Measurements from ENCODE around the gene NMD3. TPM values are rescaled to one million over a fixed set of nuclear protein-coding genes. Genes with fewer than 3 reads are reported as not detected.

NMD3 gene
- polyA plus RNA-seq, 2 of the 4 experiments (the other 2 are of a cell fraction) = 53.4 to 66.5 TPM

- POLR2A ChIA-PET = no interaction called here
- WGBS (ENCODE audit: missing lambda C conversion rate) = 21% methylated on average over 1 of the region's 1 CpG
- H3K4me3 ChIP-seq = no peak overlapping the region
These were observed 45.6 kb downstream of the NMD3 start for GRCh38 chr3:161266731-161267150.

More at GRCh38 chr3:161266731-161267150, 45.6 kb downstream of the NMD3 start:
- CTCF ChIA-PET = no interaction called here
- peak in 1 of 2 experiments; percentile 22 for DNase-seq (ENCODE audit: low read depth in 1 of 2, low spot score in 1 of 2)
- Histone ChIP-seq H3K4me1 (peaks cover 14% of the 10 kb centered on the region), H3K4me2 (peak overlapping the region; percentile 58), H3K9me3 (peaks cover 7% of the 10 kb centered on the region; the same call in 1 of the 3 replicates), H3K27ac (0 out of 6 replicates have a peak overlapping the region, but pooled peaks have one; percentile 25 to 39)
- peak in 1 of 2 experiments; percentile 39; a peak in 1 of 5 replicates for TF ChIP-seq JUN (IDR thresholded peaks at IDR 0.05)
- TF ChIP-seq CHD2 (IDR thresholded peaks at IDR 0.05; ENCODE audit: low read length, partially characterized antibody) = no peak
- TF ChIP-seq PBX3 (IDR thresholded peaks at IDR 0.05) = no peak
- no peak for TF ChIP-seq RFX5 (IDR thresholded peaks at IDR 0.05)
- TF ChIP-seq HDAC2 (IDR thresholded peaks at IDR 0.05) = no peak
- TF ChIP-seq MAZ (IDR thresholded peaks at IDR 0.05; ENCODE audit: borderline replicate concordance, low read depth, low read length) = no peak
- TF ChIP-seq E2F6 (IDR thresholded peaks at IDR 0.05; ENCODE audit: borderline replicate concordance, low read depth) = no peak
- no peak for TF ChIP-seq NR3C1 (IDR thresholded peaks at IDR 0.05)
- no peak for TF ChIP-seq ZNF302 (CRISPR knock-in tag; IDR thresholded peaks at IDR 0.05)
- TF ChIP-seq BCL3 (IDR thresholded peaks at IDR 0.05) = no peak
- peak in 1 of 2 experiments; percentile 30; a peak in 1 of 5 replicates for TF ChIP-seq EP300 (IDR thresholded peaks at IDR 0.05)
- TF ChIP-seq CEBPB (IDR thresholded peaks at IDR 0.05) = peak; percentile 62 to 65
- TF ChIP-seq CBX2 (IDR thresholded peaks at IDR 0.05; ENCODE audit: borderline replicate concordance, low read depth) = no peak
- TF ChIP-seq NFE2L2 (conservative IDR thresholded peaks at IDR 0.05; ENCODE audit: low read length) = no peak
- no peak for TF ChIP-seq HMGXB4 (CRISPR knock-in tag; IDR thresholded peaks at IDR 0.05; ENCODE audit: borderline replicate concordance)
- TF ChIP-seq ATOH8 (CRISPR knock-in tag; IDR thresholded peaks at IDR 0.05; ENCODE audit: low read depth) = no peak
- no peak for TF ChIP-seq ESRRA (IDR thresholded peaks at IDR 0.05; ENCODE audit: borderline replicate concordance, low read length)
- no peak for TF ChIP-seq MYC (IDR thresholded peaks at IDR 0.05; ENCODE audit: borderline replicate concordance, low read length)
- TF ChIP-seq ZC3H11A (IDR thresholded peaks at IDR 0.05) = no peak
- TF ChIP-seq FOSL2 (IDR thresholded peaks at IDR 0.05) = 0 out of 2 replicates have a peak, but pooled peaks have one; percentile 32
- peak; percentile 54 for TF ChIP-seq FOSL2 (CRISPR knock-in tag; IDR thresholded peaks at IDR 0.05)
- no peak for TF ChIP-seq SMC3 (IDR thresholded peaks at IDR 0.05)
- peak; percentile 54; the same call in 1 of the 2 replicates for TF ChIP-seq JUNB (IDR thresholded peaks at IDR 0.05)
- no peak for TF ChIP-seq HES2 (IDR thresholded peaks at IDR 0.05)
- peak; percentile 72 for FAIRE-seq
- ATAC-seq = peak in 1 of 2 experiments; percentile 30; a peak in 1 of 6 replicates
